BE2C (cell line): ENCODE measurements around the gene XPC.
A peak's percentile ranks its signal among the peaks of the same experiment; 100 is the strongest.

Source experiments
- DNase-seq: peaks from one replicate; pipeline ENCODE4 v3.0.0-alpha.2; 2020
- H3K27me3 ChIP-seq: fragments of 250-450 bp; sonication (Bioruptor Pico); 2 replicates; pipeline ENCODE4 v1.5.1; 2020; ENCODE audit warnings: mild to moderate bottlenecking
- H3K36me3 ChIP-seq: fragments of 250-450 bp; sonication (Bioruptor Pico); 2 replicates; pipeline ENCODE4 v1.5.1; 2020; ENCODE audit warnings: mild to moderate bottlenecking
- H3K4me1 ChIP-seq: fragments of 250-450 bp; sonication (Bioruptor Pico); 2 replicates; pipeline ENCODE4 v1.5.1; 2020
- H3K4me3 ChIP-seq: 2 replicates; pipeline ENCODE4 v1.5.1; 2011; ENCODE audit warnings: low read depth, low read length
- H3K9me3 ChIP-seq: fragments of 250-450 bp; sonication (Bioruptor Pico); 2 replicates; pipeline ENCODE4 v1.5.1; 2020
- CTCF ChIP-seq: IDR thresholded peaks from 2 replicates; pipeline ENCODE4 v1.5.1; 2012; ENCODE audit warnings: mild to moderate bottlenecking, low read depth, low read length

Gene XPC

GRCh38 chr3:14146381-14147065 is 31.9 kb downstream of the XPC start:
- no peak for DNase-seq
- no peaks in the 10 kb centered on the region for H3K27me3 ChIP-seq
- no peaks in the 10 kb centered on the region for H3K36me3 ChIP-seq
- H3K9me3 ChIP-seq, result no peaks in the 10 kb centered on the region
- no peak for TF ChIP-seq CTCF
- no peak overlapping the region for H3K4me3 ChIP-seq
- no peaks in the 10 kb centered on the region for H3K4me1 ChIP-seq

- no peak for TF ChIP-seq CTCF
- Histone ChIP-seq H3K4me3 (no peak overlapping the region), H3K9me3 (no peaks in the 10 kb centered on the region), H3K27me3 (no peaks in the 10 kb centered on the region), H3K36me3 (no peaks in the 10 kb centered on the region), H3K4me1 (no peaks in the 10 kb centered on the region)
- DNase-seq, result no peak
These were observed 32.6 kb downstream of the XPC start for GRCh38 chr3:14145670-14146380.

GRCh38 chr3:14145236-14145635 is 33.2 kb downstream of the XPC start:
- Histone ChIP-seq H3K4me3 (no peak overlapping the region), H3K4me1 (no peaks in the 10 kb centered on the region), H3K27me3 (no peaks in the 10 kb centered on the region), H3K9me3 (no peaks in the 10 kb centered on the region), H3K36me3 (no peaks in the 10 kb centered on the region)
- DNase-seq, result no peak
- TF ChIP-seq CTCF, result no peak

- Histone ChIP-seq H3K9me3 (no peaks in the 10 kb centered on the region), H3K27me3 (no peaks in the 10 kb centered on the region), H3K36me3 (no peaks in the 10 kb centered on the region), H3K4me3 (no peak overlapping the region), H3K4me1 (no peaks in the 10 kb centered on the region)
- DNase-seq, result peak; percentile 49
- no peak for TF ChIP-seq CTCF
These were observed 33.9 kb downstream of the XPC start for GRCh38 chr3:14144423-14145075.

- H3K9me3 ChIP-seq, result no peaks in the 10 kb centered on the region
- H3K4me1 ChIP-seq, result no peaks in the 10 kb centered on the region
- DNase-seq, result no peak
- TF ChIP-seq CTCF, result no peak
- no peak overlapping the region for H3K4me3 ChIP-seq
- no peaks in the 10 kb centered on the region for H3K36me3 ChIP-seq
- no peaks in the 10 kb centered on the region for H3K27me3 ChIP-seq
These were observed 34.9 kb downstream of the XPC start for GRCh38 chr3:14143271-14144225.
